ENCODE data around the gene DISC1.

GRCh38 chr1:231611851-231612250 is 14.7 kb upstream of the DISC1 start:
- TF ChIP-seq CTCF (IDR thresholded peaks at IDR 0.05; ENCODE audit: extremely low read depth in 1 of 2, insufficient read depth in 1 of 2, low read depth in 1 of 2, low read length in 2 of 2) (no peak), POLR2AphosphoS5 (IDR thresholded peaks at IDR 0.05; ENCODE audit: insufficient read depth, low read depth, low read length) (no peak), EZH2 (IDR thresholded peaks at IDR 0.05; ENCODE audit: borderline replicate concordance, low read depth, low read length, severe bottlenecking) (no peak), POLR2A (IDR thresholded peaks at IDR 0.05; ENCODE audit: low read depth, low read length) (no peak), FOS (IDR thresholded peaks at IDR 0.05; ENCODE audit: borderline replicate concordance, insufficient read depth, low read length) (no peak), MYC (IDR thresholded peaks at IDR 0.05; ENCODE audit: low read depth, low read length) (no peak), MAX (IDR thresholded peaks at IDR 0.05; ENCODE audit: insufficient read depth, insufficient read length) (no peak), GATA2 (IDR thresholded peaks at IDR 0.05; ENCODE audit: insufficient read depth, insufficient read length, low read depth, low read length) (no peak)
